Osteoblast (primary cell): Measurements from ENCODE around the gene TAF5L. TPM values are rescaled to one million over a fixed set of nuclear protein-coding genes. Genes with fewer than 3 reads are reported as not detected.

ENCODE experiments used
- DNase-seq: peaks from one replicate; pipeline ENCODE4 v3.0.0; 2011; ENCODE audit warnings: low spot score, mixed read lengths; ENCODE audit not compliant: insufficient read length; ENCODE audit errors: missing footprints
- H2AFZ ChIP-seq: 2 replicates; pipeline ENCODE4 v1.6.0; 2011; ENCODE audit warnings: mild to moderate bottlenecking, low read length
- H3K27ac ChIP-seq: 2 replicates; pipeline ENCODE4 v1.5.1; 2011; ENCODE audit warnings: mild to moderate bottlenecking, low read depth, low read length, moderate library complexity
- H3K27me3 ChIP-seq: 2 replicates; pipeline ENCODE4 v1.6.0; 2012; ENCODE audit warnings: mild to moderate bottlenecking, control low read depth, inconsistent platforms, low read length, moderate library complexity; ENCODE audit not compliant: insufficient read depth
- H3K36me3 ChIP-seq: 2 replicates; pipeline ENCODE4 v1.5.1; 2011; ENCODE audit warnings: mild to moderate bottlenecking, low read length, control low read depth, moderate library complexity; ENCODE audit not compliant: insufficient read depth
- H3K4me1 ChIP-seq: 2 replicates; pipeline ENCODE4 v1.5.1; 2011; ENCODE audit warnings: mild to moderate bottlenecking, low read length, control low read depth, moderate library complexity; ENCODE audit not compliant: insufficient read depth
- H3K4me2 ChIP-seq: 2 replicates; pipeline ENCODE4 v1.6.0; 2011; ENCODE audit warnings: mild to moderate bottlenecking, low read length; ENCODE audit not compliant: insufficient read depth
- H3K4me3 ChIP-seq: fragments of 200-600 bp; sonication (generic); 3 replicates; pipeline ENCODE4 v1.5.1; 2012; ENCODE audit warnings: mild to moderate bottlenecking, low read length, inconsistent platforms; ENCODE audit not compliant: insufficient read depth
- H3K79me2 ChIP-seq: 2 replicates; pipeline ENCODE4 v1.6.0; 2012; ENCODE audit warnings: mild to moderate bottlenecking, low read length, control low read depth, inconsistent platforms; ENCODE audit not compliant: insufficient read depth
- H3K9me3 ChIP-seq: 2 replicates; pipeline ENCODE4 v1.5.1; 2011; ENCODE audit warnings: low read depth, low read length, control low read depth
- H4K20me1 ChIP-seq: 2 replicates; pipeline ENCODE4 v1.6.0; 2012; ENCODE audit warnings: mild to moderate bottlenecking, low read length, control low read depth; ENCODE audit not compliant: insufficient read depth
- total RNA-seq: library from RNA; depleted of rRNA; stranded (reverse); fragments of >200 nt; gene quantifications from 2 replicates; pipeline ENCODE4 v1.2.3, GENCODE V29; 2012
- TF ChIP-seq, protein P1 (sequence below): IDR thresholded peaks from 2 replicates; pipeline ENCODE4 v1.5.1; 2011; ENCODE audit warnings: mild to moderate bottlenecking, low read depth, low read length, moderate library complexity; ENCODE audit errors: extremely low read depth

Gene TAF5L
- total RNA-seq, 1 donor: 13.4 TPM

GRCh38 chr1:229581485-229581884 lies 44.4 kb downstream of the TAF5L start:
- H3K4me2 ChIP-seq: no peak overlapping the region
- H3K36me3 ChIP-seq: no peaks in the 10 kb centered on the region
- no peak overlapping the region for H2AFZ ChIP-seq
- H3K27me3 ChIP-seq: no peaks in the 10 kb centered on the region
- H3K79me2 ChIP-seq: no peaks in the 10 kb centered on the region
- no peaks in the 10 kb centered on the region for H3K9me3 ChIP-seq
- no peak overlapping the region for H3K4me3 ChIP-seq
- H3K4me1 ChIP-seq: peaks cover 9% of the 10 kb centered on the region
- TF ChIP-seq, protein P1, sequence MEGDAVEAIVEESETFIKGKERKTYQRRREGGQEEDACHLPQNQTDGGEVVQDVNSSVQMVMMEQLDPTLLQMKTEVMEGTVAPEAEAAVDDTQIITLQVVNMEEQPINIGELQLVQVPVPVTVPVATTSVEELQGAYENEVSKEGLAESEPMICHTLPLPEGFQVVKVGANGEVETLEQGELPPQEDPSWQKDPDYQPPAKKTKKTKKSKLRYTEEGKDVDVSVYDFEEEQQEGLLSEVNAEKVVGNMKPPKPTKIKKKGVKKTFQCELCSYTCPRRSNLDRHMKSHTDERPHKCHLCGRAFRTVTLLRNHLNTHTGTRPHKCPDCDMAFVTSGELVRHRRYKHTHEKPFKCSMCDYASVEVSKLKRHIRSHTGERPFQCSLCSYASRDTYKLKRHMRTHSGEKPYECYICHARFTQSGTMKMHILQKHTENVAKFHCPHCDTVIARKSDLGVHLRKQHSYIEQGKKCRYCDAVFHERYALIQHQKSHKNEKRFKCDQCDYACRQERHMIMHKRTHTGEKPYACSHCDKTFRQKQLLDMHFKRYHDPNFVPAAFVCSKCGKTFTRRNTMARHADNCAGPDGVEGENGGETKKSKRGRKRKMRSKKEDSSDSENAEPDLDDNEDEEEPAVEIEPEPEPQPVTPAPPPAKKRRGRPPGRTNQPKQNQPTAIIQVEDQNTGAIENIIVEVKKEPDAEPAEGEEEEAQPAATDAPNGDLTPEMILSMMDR: no peak
- DNase-seq: no peak
- H3K27ac ChIP-seq: no peak overlapping the region
- no peaks in the 10 kb centered on the region for H4K20me1 ChIP-seq

GRCh38 chr1:229579059-229579673 lies 46.8 kb downstream of the TAF5L start:
- Histone ChIP-seq H3K27ac (no peak overlapping the region), H2AFZ (peak overlapping the region; percentile 85), H3K4me1 (peaks cover 9% of the 10 kb centered on the region), H3K36me3 (no peaks in the 10 kb centered on the region), H3K27me3 (no peaks in the 10 kb centered on the region), H3K9me3 (no peaks in the 10 kb centered on the region), H3K4me2 (peak overlapping the region; percentile 65), H4K20me1 (no peaks in the 10 kb centered on the region), H3K4me3 (peak overlapping the region; percentile 48), H3K79me2 (no peaks in the 10 kb centered on the region)
- TF ChIP-seq, protein P1: no peak
- DNase-seq: no peak

- peaks cover 3% of the 10 kb centered on the region for H3K27me3 ChIP-seq
- H3K36me3 ChIP-seq: no peaks in the 10 kb centered on the region
- no peaks in the 10 kb centered on the region for H3K9me3 ChIP-seq
- H3K4me3 ChIP-seq: peak overlapping the region; percentile 48
- no peak for DNase-seq
- peaks cover 9% of the 10 kb centered on the region for H3K4me1 ChIP-seq
- H3K4me2 ChIP-seq: peak overlapping the region; percentile 65
- peak overlapping the region; percentile 85 for H2AFZ ChIP-seq
- TF ChIP-seq, protein P1: no peak
- no peaks in the 10 kb centered on the region for H3K79me2 ChIP-seq
- H3K27ac ChIP-seq: no peak overlapping the region
- H4K20me1 ChIP-seq: no peaks in the 10 kb centered on the region
These were observed 47.5 kb downstream of the TAF5L start for GRCh38 chr1:229578168-229579058.
